Airway epithelial cell (primary cell): ENCODE measurements around the gene OR2T29. TPM values are rescaled to one million over a fixed set of nuclear protein-coding genes. Genes with fewer than 3 reads are reported as not detected.

Source experiments
- total RNA-seq: library from RNA; depleted of rRNA; stranded (reverse); fragments of >200 nt; gene quantifications from 2 replicates; pipeline ENCODE4 v1.2.3, GENCODE V29; 2015

Gene OR2T29
- total RNA-seq = not detected in 2 replicates

GRCh38 chr1:248562672-248563071, at the start of gene OR2T29:
Gene OR2T29, minus strand, starts transcription at chr1:248562772. Its CDS starts 3,281 bp downstream, at chr1:248559491.

GRCh38 chr1:248597589-248597988, 35.0 kb upstream of the OR2T29 start, which contains the start of gene OR2T10:
Gene OR2T10, minus strand, starts transcription at chr1:248597700. Its CDS starts 3,932 bp downstream, at chr1:248593768.

GRCh38 chr1:248574657-248575056, 12.1 kb upstream of the OR2T29 start, which contains the start of gene OR2T34:
Gene OR2T34, minus strand, starts transcription at chr1:248574757. Its CDS starts 0 bp downstream, at chr1:248574757.

GRCh38 chr1:248507773-248508172, 54.8 kb downstream of the OR2T29 start, which contains the start of gene OR2G6:
Gene OR2G6, plus strand, starts transcription at chr1:248508073. Its CDS starts 13,574 bp downstream, at chr1:248521647.

Other genes starting within 250 kb of the OR2T29 start
- gene OR2M7, start 238.2 kb downstream of the OR2T29 start, total RNA-seq = not detected in 2 replicates
- gene OR14C36, start 214.0 kb downstream of the OR2T29 start, total RNA-seq = not detected in 2 replicates
- not detected in 2 replicates for gene OR2T4, start 201.1 kb downstream of the OR2T29 start, total RNA-seq
- not detected in 2 replicates for gene OR2T6, start 187.0 kb downstream of the OR2T29 start, total RNA-seq
- not detected in 2 replicates for gene OR2T1, start 159.7 kb downstream of the OR2T29 start, total RNA-seq
- not detected in 2 replicates for gene OR2T2, start 117.1 kb downstream of the OR2T29 start, total RNA-seq
- not detected in 2 replicates for gene OR2T3, start 89.4 kb downstream of the OR2T29 start, total RNA-seq
- gene OR2T5, start 74.2 kb downstream of the OR2T29 start, total RNA-seq = not detected in 2 replicates
- gene OR2G6, start 54.7 kb downstream of the OR2T29 start, total RNA-seq = not detected in 2 replicates
- gene OR2T34, start 12.0 kb upstream of the OR2T29 start, total RNA-seq = not detected in 2 replicates
- not detected in 2 replicates for gene OR2T10, start 34.9 kb upstream of the OR2T29 start, total RNA-seq
- gene OR2T11, start 72.3 kb upstream of the OR2T29 start, total RNA-seq = not detected in 2 replicates
- not detected in 2 replicates for gene OR2T35, start 82.5 kb upstream of the OR2T29 start, total RNA-seq
- gene OR2T27, start 92.8 kb upstream of the OR2T29 start, total RNA-seq = not detected in 2 replicates
- gene OR14I1, start 140.0 kb upstream of the OR2T29 start, total RNA-seq = not detected in 2 replicates
- not detected in 2 replicates for gene LYPD8, start 193.0 kb upstream of the OR2T29 start, total RNA-seq